Activated CD4-positive, alpha-beta T cell treated with anti-CD3 and anti-CD28 coated beads, Interleukin-2, amount 10 ng/mL, durations not matched to agents 7 days and 5 days (primary cell): ENCODE measurements around the gene EEA1. TPM values are rescaled to one million over a fixed set of nuclear protein-coding genes. Genes with fewer than 3 reads are reported as not detected.
"Not testable (repeated sequence)": the region's sequence is repeated elsewhere in the genome, so short reads cannot be mapped to it uniquely, and the experiment has no call there.

Experiments
- CTCF ChIA-PET: fragments of 350-600 bp; sonication (Branson Sonifier 250); formaldehyde crosslinking; loops from one replicate; lab custom pipeline; 2021; ENCODE audit warnings: antibody characterized with exemption; lab: Charles Lee
- POLR2A ChIA-PET: fragments of 350-600 bp; sonication (Branson Sonifier 250); formaldehyde crosslinking; loops from one replicate; lab custom pipeline; 2021; ENCODE audit warnings: antibody characterized with exemption; lab: Charles Lee
- DNase-seq: peaks from one replicate; pipeline ENCODE4 v3.0.0-alpha.2; 2020
- H3K27ac Mint-ChIP-seq: one replicate; pipeline ENCODE4 v1.8.0; 2021; ENCODE audit warnings: mild to moderate bottlenecking, moderate library complexity, mixed read lengths
- H3K27me3 Mint-ChIP-seq: one replicate; pipeline ENCODE4 v1.8.0; 2021; ENCODE audit warnings: mixed read lengths
- H3K36me3 Mint-ChIP-seq: one replicate; pipeline ENCODE4 v1.8.0; 2021; ENCODE audit warnings: low read depth, mixed read lengths
- H3K4me1 Mint-ChIP-seq: one replicate; pipeline ENCODE4 v1.8.0; 2021; ENCODE audit warnings: mixed read lengths
- H3K4me3 Mint-ChIP-seq: one replicate; pipeline ENCODE4 v1.8.0; 2021; ENCODE audit warnings: mild to moderate bottlenecking, moderate library complexity, mixed read lengths
- H3K9me3 Mint-ChIP-seq: one replicate; pipeline ENCODE4 v1.8.0; 2021; ENCODE audit warnings: mixed read lengths
- total RNA-seq, 2 experiments: library from RNA; stranded (reverse); gene quantifications; one replicate each; pipeline ENCODE4 v1.2.3, GENCODE V29; 2021

The EEA1 gene
- 10 to 100 TPM; 17.8 to 18.0 TPM for total RNA-seq

DNA sequence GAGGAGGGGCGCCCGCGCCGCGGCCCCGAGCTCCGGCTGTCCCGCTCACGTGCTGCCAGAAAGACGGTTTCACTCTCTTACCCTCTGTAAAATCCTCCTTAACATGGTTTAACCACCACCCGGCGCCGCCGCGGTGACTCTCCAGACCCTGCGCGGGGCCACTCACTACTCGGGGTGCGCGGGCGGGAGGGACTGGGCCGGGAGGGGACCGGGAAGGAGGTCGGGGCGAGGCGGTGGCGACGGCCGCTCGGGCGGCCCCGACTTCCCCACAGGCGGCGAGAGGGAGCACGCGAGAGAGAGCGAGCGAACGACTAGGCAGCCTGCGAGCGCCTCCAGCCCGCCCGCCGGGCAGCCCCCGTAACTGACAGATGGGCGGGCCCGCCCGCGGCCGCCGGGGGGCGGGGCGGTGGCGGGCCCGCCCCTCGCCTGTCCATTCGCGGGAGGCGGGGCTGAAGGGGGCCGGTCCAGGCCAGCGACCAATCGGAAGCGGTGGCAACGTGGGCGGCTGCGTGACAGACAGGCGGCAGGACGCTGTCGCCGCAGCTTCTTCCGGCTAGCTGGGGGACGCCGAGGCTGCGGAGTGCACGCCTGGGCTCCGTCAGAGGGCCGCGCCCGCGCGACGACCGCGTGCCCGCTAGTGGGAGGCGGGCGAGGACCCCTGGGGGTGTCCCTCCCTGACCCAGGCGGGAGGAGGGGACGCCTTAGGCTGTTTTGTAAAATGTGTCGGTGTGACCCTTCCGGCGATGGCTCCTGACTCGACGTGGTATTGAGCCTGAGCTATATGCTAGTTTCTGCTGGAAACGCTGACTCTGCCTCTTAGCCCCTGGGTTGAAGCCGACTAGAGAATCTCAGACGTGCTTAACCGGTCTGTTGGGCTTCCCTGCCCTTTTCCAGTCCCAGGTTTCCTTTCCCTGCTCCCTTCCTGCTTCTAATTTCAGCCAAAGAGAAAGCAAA, at the start of gene EEA1:
Gene EEA1, minus strand, starts transcription at position 334 of the 954 bp plus-strand sequence. Its CDS starts 229 bp downstream, at position 105.
- no peaks in the 10 kb centered on the region for H3K27me3 Mint-ChIP-seq
- ChIA-PET CTCF (interaction anchor here (0.5 to 1.7 kb wide), 9 partner anchors 16 to 443 kb away, joined by 3 to 5 read pairs (median 4); no protein-coding TSS in a partner anchor), POLR2A (interaction anchor here (0.5 to 1.5 kb wide), 3 partner anchors 21 to 477 kb away, joined by 3 to 6 read pairs (median 4); no protein-coding TSS in a partner anchor)
- peak within 1 kb of the TSS; percentile 96 for H3K27ac Mint-ChIP-seq
- H3K36me3 Mint-ChIP-seq, result peaks cover 4% of the 10 kb centered on the region
- H3K9me3 Mint-ChIP-seq, result no peaks in the 10 kb centered on the region
- peaks cover 35% of the 10 kb centered on the region for H3K4me1 Mint-ChIP-seq
- peak within 1 kb of the TSS; percentile 80 for H3K4me3 Mint-ChIP-seq
- peak; percentile 95 for DNase-seq

DNA sequence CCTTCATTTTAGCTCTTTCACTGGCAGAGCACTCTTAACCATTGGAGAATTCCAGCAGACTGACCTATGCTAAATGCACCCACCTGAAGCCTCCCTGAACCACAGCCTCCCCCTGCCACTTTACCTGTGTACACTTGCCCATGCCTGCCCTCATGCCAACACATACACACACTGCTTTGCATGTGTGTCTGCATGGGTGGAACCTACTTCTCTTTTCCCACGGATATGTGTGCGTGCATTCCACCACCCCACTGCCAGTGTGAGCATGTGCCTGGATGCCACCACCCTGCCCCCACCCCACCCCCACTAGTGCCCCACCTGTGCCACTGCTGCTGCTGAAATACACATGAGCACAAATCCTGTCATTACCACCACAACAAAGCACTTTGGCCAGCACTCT, 49.5 kb upstream of the EEA1 start:
- ChIA-PET CTCF (interaction anchor here (0.8 to 2.3 kb wide), 3 partner anchors 9 to 1125 kb away, joined by 3 to 17 read pairs (median 4); no protein-coding TSS in a partner anchor), POLR2A (no interaction called here)
- H3K27me3 Mint-ChIP-seq, result no peaks in the 10 kb centered on the region
- H3K9me3 Mint-ChIP-seq, result peaks cover 19% of the 10 kb centered on the region
- DNase-seq, result no peak
- no peak overlapping the region for H3K4me3 Mint-ChIP-seq
- H3K36me3 Mint-ChIP-seq, result peaks cover 13% of the 10 kb centered on the region
- H3K27ac Mint-ChIP-seq, result no peak overlapping the region
- peaks cover 13% of the 10 kb centered on the region for H3K4me1 Mint-ChIP-seq

DNA sequence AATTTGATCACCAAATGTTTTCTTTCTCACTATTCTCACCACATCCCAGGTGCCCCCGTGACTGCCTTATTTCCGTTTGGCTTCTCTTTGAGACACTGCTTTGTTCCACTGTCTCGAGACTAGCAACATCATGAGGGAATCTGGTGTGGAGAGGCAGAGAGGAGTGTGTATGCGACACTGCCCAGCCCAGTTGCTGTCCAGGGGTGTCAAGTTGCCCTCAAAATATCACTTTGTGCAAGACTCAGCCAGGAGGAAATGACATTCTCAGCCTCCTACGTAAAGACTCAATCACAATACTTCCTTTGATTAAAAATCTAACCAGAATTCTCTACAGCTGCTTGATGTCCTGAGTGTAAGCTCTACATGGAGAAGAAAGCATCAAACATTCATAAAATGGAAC, 48.2 kb upstream of the EEA1 start:
- POLR2A ChIA-PET, result no interaction called here
- Mint-ChIP-seq H3K4me1 (peaks cover 15% of the 10 kb centered on the region), H3K4me3 (no peak overlapping the region)

DNA sequence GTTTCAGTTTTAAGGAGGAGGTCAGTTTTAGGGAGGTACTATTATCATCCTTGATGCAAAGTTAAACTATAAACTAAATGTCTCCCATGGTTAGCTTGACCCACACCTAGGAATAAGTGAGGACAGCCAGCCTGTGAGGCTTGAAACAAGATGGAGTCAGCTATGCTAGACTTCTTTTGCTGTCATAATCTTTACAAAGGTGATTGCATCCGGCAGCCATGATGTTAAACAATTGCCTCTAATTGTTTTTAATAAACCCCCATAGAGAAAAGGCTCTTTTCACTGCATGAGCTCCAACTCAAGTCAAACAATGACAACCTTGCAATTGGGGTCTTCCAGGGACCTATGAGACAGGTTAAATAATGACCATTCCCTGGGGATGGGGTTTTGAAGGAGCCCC, 45.7 kb upstream of the EEA1 start:
- DNase-seq, result no peak
- Mint-ChIP-seq H3K4me3 (no peak overlapping the region), H3K27me3 (no peaks in the 10 kb centered on the region), H3K27ac (no peak overlapping the region), H3K4me1 (peaks cover 15% of the 10 kb centered on the region), H3K9me3 (peaks cover 12% of the 10 kb centered on the region), H3K36me3 (peaks cover 6% of the 10 kb centered on the region)
- CTCF ChIA-PET, result interaction anchor here (0.6 to 1.3 kb wide), 4 partner anchors 12 to 423 kb away, joined by 3 to 4 read pairs (median 3); no protein-coding TSS in a partner anchor
- POLR2A ChIA-PET, result no interaction called here

More for the DNA sequence above, 48.2 kb upstream of the EEA1 start:
- DNase-seq, result peak; percentile 12
- Mint-ChIP-seq H3K36me3 (peaks cover 15% of the 10 kb centered on the region), H3K9me3 (peaks cover 24% of the 10 kb centered on the region), H3K27ac (peak overlapping the region; percentile 37), H3K27me3 (no peaks in the 10 kb centered on the region)
- CTCF ChIA-PET, result interaction anchor here (2.3 kb wide), 1 partner anchor 10 kb away, joined by 17 read pairs; no protein-coding TSS in a partner anchor

- ChIA-PET CTCF (interaction anchor here (0.9 kb wide), 1 partner anchor 10 kb away, joined by 3 read pairs; no protein-coding TSS in a partner anchor), POLR2A (no interaction called here)
- Mint-ChIP-seq H3K9me3 (peaks cover 12% of the 10 kb centered on the region), H3K36me3 (peaks cover 6% of the 10 kb centered on the region), H3K27ac (peak overlapping the region; percentile 25), H3K4me3 (no peak overlapping the region), H3K4me1 (peaks cover 17% of the 10 kb centered on the region), H3K27me3 (no peaks in the 10 kb centered on the region)
- DNase-seq, result no peak
These were observed 44.5 kb upstream of the EEA1 start for GRCh38 chr12:92973614-92974013.

GRCh38 chr12:92971859-92972524, 42.9 kb upstream of the EEA1 start:
- Mint-ChIP-seq H3K27me3 (no peaks in the 10 kb centered on the region), H3K4me1 (peaks cover 13% of the 10 kb centered on the region), H3K27ac (no peak overlapping the region), H3K9me3 (peaks cover 12% of the 10 kb centered on the region), H3K36me3 (peaks cover 6% of the 10 kb centered on the region), H3K4me3 (no peak overlapping the region)
- DNase-seq, result no peak
- ChIA-PET POLR2A (no interaction called here), CTCF (no interaction called here)

DNA sequence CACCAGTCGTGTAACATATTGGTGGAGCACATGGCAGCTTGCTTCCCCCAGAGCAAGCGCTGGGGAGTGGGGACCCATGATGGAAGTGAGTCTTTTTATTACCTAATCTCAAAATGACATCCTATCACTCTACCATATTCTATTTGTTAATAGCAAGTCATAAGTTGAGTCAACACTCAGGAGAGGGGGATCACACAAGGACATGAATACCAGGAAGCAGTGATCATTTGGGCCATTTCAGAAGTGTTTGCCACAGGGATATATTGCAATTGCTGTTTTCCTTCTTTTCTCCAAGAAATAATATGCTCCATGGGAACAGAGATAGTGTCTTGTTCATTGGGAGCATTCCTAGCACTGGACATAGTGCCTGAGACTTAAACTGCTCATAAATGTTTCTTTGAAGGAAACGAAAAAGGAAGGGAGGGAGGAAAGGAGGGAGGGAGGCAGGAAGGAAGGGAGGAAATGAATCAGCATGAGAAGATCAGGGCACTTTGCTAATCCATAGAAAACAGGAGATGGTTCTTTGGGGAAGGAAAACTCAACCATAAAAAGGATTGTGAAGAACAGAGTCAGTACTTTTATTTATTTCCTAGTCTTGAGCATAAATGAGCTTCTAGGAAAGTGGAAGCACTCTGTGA, 39.2 kb upstream of the EEA1 start:
- no peak overlapping the region for H3K4me3 Mint-ChIP-seq
- peaks cover 3% of the 10 kb centered on the region for H3K9me3 Mint-ChIP-seq
- H3K36me3 Mint-ChIP-seq, result no peaks in the 10 kb centered on the region
- H3K27ac Mint-ChIP-seq, result no peak overlapping the region
- H3K27me3 Mint-ChIP-seq, result no peaks in the 10 kb centered on the region
- CTCF ChIA-PET, result interaction anchor here (0.9 to 1.3 kb wide), 3 partner anchors 19 to 108 kb away, joined by 4 to 5 read pairs (median 5); no protein-coding TSS in a partner anchor
- no peak for DNase-seq
- POLR2A ChIA-PET, result no interaction called here
- H3K4me1 Mint-ChIP-seq, result peaks cover 4% of the 10 kb centered on the region

GRCh38 chr12:92964378-92964777, 35.3 kb upstream of the EEA1 start:
- H3K36me3 Mint-ChIP-seq, DNase-seq, H3K27me3 Mint-ChIP-seq, H3K27ac Mint-ChIP-seq, POLR2A ChIA-PET, CTCF ChIA-PET, H3K9me3 Mint-ChIP-seq, H3K4me1 Mint-ChIP-seq, H3K4me3 Mint-ChIP-seq: not testable (repeated sequence)

- no peak for DNase-seq
- ChIA-PET POLR2A (no interaction called here), CTCF (no interaction called here)
- no peaks in the 10 kb centered on the region for H3K36me3 Mint-ChIP-seq
- peaks cover 2% of the 10 kb centered on the region for H3K9me3 Mint-ChIP-seq
- H3K27me3 Mint-ChIP-seq, result no peaks in the 10 kb centered on the region
- H3K27ac Mint-ChIP-seq, result no peak overlapping the region
- no peaks in the 10 kb centered on the region for H3K4me1 Mint-ChIP-seq
- no peak overlapping the region for H3K4me3 Mint-ChIP-seq
These were observed 32.9 kb upstream of the EEA1 start for GRCh38 chr12:92961949-92962348.

- Mint-ChIP-seq H3K27me3 (no peaks in the 10 kb centered on the region), H3K27ac (no peak overlapping the region), H3K4me3 (no peak overlapping the region), H3K4me1 (no peaks in the 10 kb centered on the region), H3K36me3 (no peaks in the 10 kb centered on the region), H3K9me3 (peaks cover 14% of the 10 kb centered on the region)
- ChIA-PET POLR2A (no interaction called here), CTCF (no interaction called here)
- no peak for DNase-seq
These were observed 27.0 kb upstream of the EEA1 start for GRCh38 chr12:92955997-92956663.

GRCh38 chr12:92953747-92954146, 24.7 kb upstream of the EEA1 start:
- ChIA-PET CTCF (interaction anchor here (0.6 kb wide), 1 partner anchor 451 kb away, joined by 3 read pairs; no protein-coding TSS in a partner anchor), POLR2A (no interaction called here)
- no peaks in the 10 kb centered on the region for H3K4me1 Mint-ChIP-seq

GRCh38 chr12:92952394-92952793, 23.3 kb upstream of the EEA1 start:
- H3K27me3 Mint-ChIP-seq, result no peaks in the 10 kb centered on the region
- no peak overlapping the region for H3K4me3 Mint-ChIP-seq
- no peak overlapping the region for H3K27ac Mint-ChIP-seq
- CTCF ChIA-PET, result no interaction called here
- no peak for DNase-seq
- H3K9me3 Mint-ChIP-seq, result peaks cover 14% of the 10 kb centered on the region
- POLR2A ChIA-PET, result no interaction called here
- H3K4me1 Mint-ChIP-seq, result no peaks in the 10 kb centered on the region
- H3K36me3 Mint-ChIP-seq, result no peaks in the 10 kb centered on the region

More at GRCh38 chr12:92953747-92954146, 24.7 kb upstream of the EEA1 start:
- Mint-ChIP-seq H3K9me3 (peaks cover 14% of the 10 kb centered on the region), H3K27ac (no peak overlapping the region), H3K27me3 (no peaks in the 10 kb centered on the region), H3K4me3 (no peak overlapping the region), H3K36me3 (no peaks in the 10 kb centered on the region)
- DNase-seq, result no peak
